GM21529 (cell line): ENCODE data around the gene RLN2.

Source experiments
- ATAC-seq: cut with Tn5 transposase; IDR thresholded peaks from one replicate; pipeline ENCODE4 v1.9.1; 2021; ENCODE audit not compliant: unreplicated experiment

Gene RLN2

DNA sequence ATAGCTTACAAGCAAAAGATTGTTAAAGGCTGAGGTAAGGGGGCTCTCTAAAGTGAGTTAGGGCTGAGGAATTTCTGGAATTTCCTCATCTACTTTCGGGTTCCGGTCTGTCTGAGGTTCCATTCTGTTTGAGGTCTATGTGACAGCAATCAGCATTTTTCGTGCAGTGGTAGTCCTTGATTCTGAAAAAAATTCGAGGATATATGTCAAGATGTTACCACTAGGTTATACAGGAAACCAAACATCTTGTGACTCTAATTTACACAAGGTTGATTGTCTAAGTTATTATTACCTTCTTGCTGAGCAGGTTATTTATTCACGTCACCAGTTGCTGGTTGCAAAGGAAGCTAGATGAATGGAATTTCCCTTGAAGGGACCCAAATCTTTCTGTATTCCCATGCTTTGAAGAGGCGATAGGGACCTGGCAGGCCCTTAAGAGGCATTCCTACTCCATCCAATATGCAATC lies 35.2 kb downstream of the RLN2 start:
- ATAC-seq, result no peak

GRCh38 chr9:5265939-5266338 lies 38.6 kb downstream of the RLN2 start:
- ATAC-seq, result no peak

GRCh38 chr9:5264219-5264595 lies 40.3 kb downstream of the RLN2 start:
- ATAC-seq, result peak; percentile 29

DNA sequence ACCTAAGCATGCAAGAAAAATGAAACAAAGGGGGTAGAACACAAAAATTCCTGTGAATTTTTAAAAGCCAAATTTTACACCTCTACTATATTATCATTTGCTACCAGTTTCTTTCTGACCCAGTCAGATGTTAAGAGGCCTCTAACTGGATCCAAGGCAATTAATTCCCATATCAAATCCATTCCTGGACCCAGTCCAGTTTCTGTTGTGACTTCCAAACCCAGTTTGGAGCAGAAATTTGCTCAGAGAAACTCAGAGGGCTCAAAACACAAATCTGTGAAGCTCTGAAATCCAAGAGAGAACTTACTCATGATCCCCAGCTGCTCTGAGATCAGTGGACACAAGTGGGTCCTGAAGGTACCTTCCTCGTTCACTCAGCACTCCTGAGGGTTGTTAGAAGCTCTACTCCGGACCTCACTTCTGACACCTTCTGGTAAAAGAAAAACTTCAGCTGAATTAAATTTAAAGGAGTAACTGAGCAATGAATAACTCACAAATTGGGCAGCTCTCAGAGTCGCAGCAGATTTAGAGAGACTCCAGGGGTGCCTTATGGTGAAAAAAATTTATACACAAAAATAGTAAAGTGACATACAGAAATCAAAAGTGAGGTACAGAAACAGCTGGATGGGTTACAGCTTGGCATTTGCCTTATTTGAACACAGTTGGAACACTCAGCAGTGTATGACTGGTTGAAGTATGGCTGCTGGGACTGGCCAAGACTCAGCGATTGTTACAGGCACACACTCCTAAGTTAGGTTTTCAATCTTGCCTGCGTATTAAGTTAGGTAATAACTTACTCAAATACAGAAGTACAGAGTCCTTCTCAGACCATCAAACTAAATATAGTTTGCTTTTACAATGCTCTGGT lies 40.9 kb downstream of the RLN2 start:
- ATAC-seq, result peak; percentile 47
